GM10266 (cell line): Measurements from ENCODE around the gene TEAD4.

Experiments
- DNase-seq: peaks from one replicate; pipeline ENCODE4 v3.0.0; 2012; ENCODE audit errors: extremely low spot score
- CTCF ChIP-seq: IDR thresholded peaks from 2 replicates; pipeline ENCODE4 v1.5.1; 2012; ENCODE audit warnings: mild to moderate bottlenecking, low read depth; ENCODE audit not compliant: control insufficient read depth, insufficient read depth; ENCODE audit errors: missing control alignments

The TEAD4 gene

GRCh38 chr12:3009780-3010179 lies 50.6 kb downstream of the TEAD4 start:
- no peak for DNase-seq
- no peak for TF ChIP-seq CTCF

- TF ChIP-seq CTCF = no peak
Observed at GRCh38 chr12:3010214-3010930, 51.2 kb downstream of the TEAD4 start.

GRCh38 chr12:3012786-3013185 lies 53.6 kb downstream of the TEAD4 start:
- TF ChIP-seq CTCF = no peak
- no peak for DNase-seq

More at GRCh38 chr12:3010214-3010930, 51.2 kb downstream of the TEAD4 start:
- no peak for DNase-seq

GRCh38 chr12:3014641-3015040 lies 55.4 kb downstream of the TEAD4 start:
- TF ChIP-seq CTCF = no peak
- no peak for DNase-seq

GRCh38 chr12:3015356-3015755 lies 56.2 kb downstream of the TEAD4 start:
- no peak for DNase-seq
- no peak for TF ChIP-seq CTCF

GRCh38 chr12:3016191-3016590 lies 57.0 kb downstream of the TEAD4 start:
- DNase-seq = no peak
- TF ChIP-seq CTCF = no peak

- no peak for DNase-seq
- no peak for TF ChIP-seq CTCF
Observed at GRCh38 chr12:3017281-3017680, 58.1 kb downstream of the TEAD4 start.
